K562 (cell line): ENCODE measurements around the gene DBNDD2. TPM values are rescaled to one million over a fixed set of nuclear protein-coding genes. Genes with fewer than 3 reads are reported as not detected.

ENCODE experiments used
- ARID2 ChIP-seq: fragments of 450-650 bp; IDR thresholded peaks from 2 replicates; pipeline ENCODE4 v1.6.1; 2017; ENCODE audit warnings: antibody characterized with exemption, mild to moderate bottlenecking
- ATF7 ChIP-seq: fragments of 450-650 bp; IDR thresholded peaks from 2 replicates; pipeline ENCODE4 v1.7.1; 2014; ENCODE audit warnings: mild to moderate bottlenecking, moderate library complexity
- CREM ChIP-seq: IDR thresholded peaks from 2 replicates; pipeline ENCODE4 v1.6.1; 2014; ENCODE audit warnings: antibody characterized with exemption, low read depth
- CTBP1 ChIP-seq: fragments of 450-650 bp; IDR thresholded peaks from 2 replicates; pipeline ENCODE4 v1.6.1; 2016; ENCODE audit warnings: borderline replicate concordance
- DEAF1 ChIP-seq: fragments of 450-650 bp; formaldehyde crosslinking; IDR thresholded peaks from 2 replicates; pipeline ENCODE4 v1.4.0; 2020; ENCODE audit warnings: mild to moderate bottlenecking, moderate library complexity
- ELF2 ChIP-seq: fragments of 250-450 bp; sonication (Bioruptor Pico); IDR thresholded peaks from 2 replicates; pipeline ENCODE4 v1.5.0; 2021; ENCODE audit warnings: mild to moderate bottlenecking
- FOXM1 ChIP-seq, 2 experiments: fragments of 450-650 bp in 1 of 2; sonication (generic) in 1 of 2; formaldehyde crosslinking in 1 of 2; IDR thresholded peaks; 2 replicates each; pipeline versions ENCODE4 v1.6.1 to v1.9.0; 2017 to 2022; ENCODE audit warnings: low read depth in 2 of 2, mild to moderate bottlenecking in 2 of 2, missing genetic modification reagents in 1 of 2, moderate library complexity in 1 of 2
- IFI16 ChIP-seq: fragments of 250-450 bp; sonication (Bioruptor Pico); IDR thresholded peaks from 2 replicates; pipeline ENCODE4 v2.1.2; 2022; ENCODE audit warnings: mild to moderate bottlenecking, inconsistent platforms
- KDM4B ChIP-seq, 2 experiments: fragments of 450-650 bp in 1 of 2; sonication (generic) in 1 of 2; IDR thresholded peaks; 2 replicates each; pipeline ENCODE4 v1.6.1; 2016 to 2017; ENCODE audit warnings: borderline replicate concordance in 2 of 2, antibody characterized with exemption in 1 of 2, low read depth in 1 of 2, mild to moderate bottlenecking in 1 of 2
- L3MBTL2 ChIP-seq: fragments of 450-650 bp; IDR thresholded peaks from 2 replicates; pipeline ENCODE4 v1.6.1; 2016; ENCODE audit warnings: mild to moderate bottlenecking, moderate library complexity
- MEF2A ChIP-seq: IDR thresholded peaks from 2 replicates; pipeline ENCODE4 v1.6.1; 2011; ENCODE audit warnings: low read depth, mild to moderate bottlenecking, low read length, moderate library complexity; ENCODE audit not compliant: control insufficient read depth
- RAD21 ChIP-seq, 2 experiments: fragments of 250-450 bp in 1 of 2; fragments of 450-650 bp in 1 of 2; sonication (Bioruptor Pico) in 1 of 2; formaldehyde crosslinking in 1 of 2; IDR thresholded peaks in 1 of 2; conservative IDR thresholded peaks in 1 of 2; 2 replicates each; pipeline versions ENCODE4 v1.4.0 to v1.8.0; 2020 to 2022; ENCODE audit warnings: mild to moderate bottlenecking in 2 of 2, moderate library complexity in 1 of 2
- RBM15 ChIP-seq: fragments of 200-400 bp; formaldehyde crosslinking; IDR thresholded peaks from 2 replicates; pipeline ENCODE4 v1.6.1; 2018; ENCODE audit warnings: mild to moderate bottlenecking, low read length, moderate library complexity; ENCODE audit not compliant: insufficient read depth
- RCOR1 ChIP-seq, 2 experiments: IDR thresholded peaks; 2 replicates each; pipeline ENCODE4 v1.6.1; 2012; ENCODE audit warnings: low read depth in 2 of 2, low read length in 2 of 2, borderline replicate concordance in 1 of 2, improper control_type of control experiment in 1 of 2
- SIN3B ChIP-seq: fragments of 450-650 bp; IDR thresholded peaks from 2 replicates; pipeline ENCODE4 v1.6.1; 2017; ENCODE audit warnings: low read depth, mild to moderate bottlenecking, moderate library complexity
- SNRNP70 ChIP-seq: fragments of 200-400 bp; formaldehyde crosslinking; optimal IDR thresholded peaks from 2 replicates; pipeline ENCODE3; 2017; ENCODE audit warnings: low read depth, low read length
- TBP ChIP-seq: optimal IDR thresholded peaks from 2 replicates; pipeline ENCODE3; 2011; ENCODE audit warnings: low read depth, low read length, improper control_type of control experiment
- WHSC1 ChIP-seq: IDR thresholded peaks from one replicate; pipeline ENCODE4 v1.6.1; 2012; ENCODE audit warnings: low read length, control low read depth, inconsistent platforms
- YY1 ChIP-seq, 3 experiments: IDR thresholded peaks; 2 replicates each; pipeline ENCODE4 v1.6.1; 2011; ENCODE audit warnings: low read length in 2 of 3, mild to moderate bottlenecking in 2 of 3, moderate library complexity in 2 of 3, borderline replicate concordance in 1 of 3, control low read depth in 1 of 3, low read depth in 1 of 3; ENCODE audit not compliant: insufficient read depth in 3 of 3, insufficient replicate concordance in 2 of 3, control insufficient read depth in 1 of 3, insufficient read length in 1 of 3; ENCODE audit errors: extremely low read depth in 1 of 3
- ZEB2 ChIP-seq: fragments of 450-650 bp; IDR thresholded peaks from 2 replicates; pipeline ENCODE4 v1.6.1; 2016
- ZNF280B ChIP-seq: fragments of 250-450 bp; sonication (Bioruptor Pico); IDR thresholded peaks from 2 replicates; pipeline ENCODE4 v1.5.1; 2021; ENCODE audit warnings: mild to moderate bottlenecking
- ZNF311 ChIP-seq: fragments of 250-450 bp; sonication (Bioruptor Pico); IDR thresholded peaks from 2 replicates; pipeline ENCODE4 v1.4.0; 2020; ENCODE audit warnings: mild to moderate bottlenecking, moderate library complexity
- ZNF766 ChIP-seq: fragments of 200-800 bp; sonication (Bioruptor generic); conservative IDR thresholded peaks from 2 replicates; pipeline ENCODE4 v1.6.1; 2016; ENCODE audit warnings: missing genetic modification characterization, missing compliant biosample characterization
- polyA plus RNA-seq, 8 experiments: library from polyadenylated mRNA; depleted of rRNA in 4 of 8; stranded (reverse) in 5 of 8; unstranded in 3 of 8; fragments of >200 nt; fragmentation: Nextera tagmentation in 2 of 8; fragmentation: Illumina TruSeq in 1 of 8; extraction: Ambion mirVana in 2 of 8; extraction: Trizol in 1 of 8; gene quantifications; 2 replicates each; pipeline versions ENCODE4 v1.2.1 to v1.2.3, GENCODE V29; 2011 to 2014; ENCODE audit warnings: inconsistent platforms in 1 of 8, missing spikeins in 1 of 8
- total RNA-seq, 7 experiments: library from RNA; depleted of rRNA in 6 of 7; stranded (reverse); fragments of >200 nt in 6 of 7; fragmentation: Illumina TruSeq in 2 of 7; extraction: Trizol in 2 of 7; gene quantifications; 2 replicates each; pipeline versions ENCODE4 v1.2.1 to v1.2.3, GENCODE V29; 2011 to 2021; ENCODE audit warnings: low replicate concordance in 1 of 7
- TF ChIP-seq, protein P1 (sequence below): fragments of 250-450 bp; sonication (Bioruptor Pico); IDR thresholded peaks from 2 replicates; pipeline ENCODE4 v1.5.0; 2020; ENCODE audit warnings: mild to moderate bottlenecking

DBNDD2 gene
- total and polyA plus RNA-seq, 9 of the 15 experiments (the other 6 are each of a cell fraction or from before 2014, with no cell fraction given): 12.8 to 64.0 (median 35.8) TPM

- no peak for TF ChIP-seq KDM4B (IDR thresholded peaks at IDR 0.05; ENCODE audit: borderline replicate concordance in 2 of 2, low read depth in 1 of 2)
- TF ChIP-seq SNRNP70: no peak
- TF ChIP-seq SIN3B: no peak
- TF ChIP-seq RBM15: no peak
- peak; percentile 65 for TF ChIP-seq ATF7
- TF ChIP-seq CTBP1: peak; percentile 92
- TF ChIP-seq ZNF311 (CRISPR knock-in tag): no peak
- TF ChIP-seq CREM: 0 out of 2 replicates have a peak, but pooled peaks have one; percentile 24
- no peak for TF ChIP-seq WHSC1
- TF ChIP-seq, protein P1, sequence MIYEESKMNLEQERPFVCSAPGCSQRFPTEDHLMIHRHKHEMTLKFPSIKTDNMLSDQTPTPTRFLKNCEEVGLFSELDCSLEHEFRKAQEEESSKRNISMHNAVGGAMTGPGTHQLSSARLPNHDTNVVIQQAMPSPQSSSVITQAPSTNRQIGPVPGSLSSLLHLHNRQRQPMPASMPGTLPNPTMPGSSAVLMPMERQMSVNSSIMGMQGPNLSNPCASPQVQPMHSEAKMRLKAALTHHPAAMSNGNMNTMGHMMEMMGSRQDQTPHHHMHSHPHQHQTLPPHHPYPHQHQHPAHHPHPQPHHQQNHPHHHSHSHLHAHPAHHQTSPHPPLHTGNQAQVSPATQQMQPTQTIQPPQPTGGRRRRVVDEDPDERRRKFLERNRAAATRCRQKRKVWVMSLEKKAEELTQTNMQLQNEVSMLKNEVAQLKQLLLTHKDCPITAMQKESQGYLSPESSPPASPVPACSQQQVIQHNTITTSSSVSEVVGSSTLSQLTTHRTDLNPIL (CRISPR knock-in tag): no peak
- peak in 1 of 2 experiments; percentile 62; a peak in 2 of 4 replicates for TF ChIP-seq RCOR1 (IDR thresholded peaks at IDR 0.05; ENCODE audit: borderline replicate concordance in 1 of 2, low read depth in 2 of 2, low read length in 2 of 2)
- no peak for TF ChIP-seq ELF2
- peak in 1 of 3 experiments; percentile 59 for TF ChIP-seq YY1 (IDR thresholded peaks at IDR 0.05; ENCODE audit: borderline replicate concordance in 1 of 3, control insufficient read depth in 1 of 3, extremely low read depth in 1 of 3, insufficient read depth in 3 of 3, insufficient read length in 1 of 3, insufficient replicate concordance in 2 of 3, low read depth in 1 of 3, low read length in 2 of 3)
- peak; percentile 49; the same call in 1 of the 2 replicates for TF ChIP-seq ZEB2
- TF ChIP-seq FOXM1 (IDR thresholded peaks at IDR 0.05; ENCODE audit: low read depth): no peak
- no peak for TF ChIP-seq FOXM1 (CRISPR knock-in tag; IDR thresholded peaks at IDR 0.05; ENCODE audit: low read depth)
- TF ChIP-seq ZNF280B (CRISPR knock-in tag): no peak
- TF ChIP-seq ARID2: peak; percentile 91
- no peak for TF ChIP-seq ZNF766 (CRISPR knock-in tag)
- TF ChIP-seq L3MBTL2: peak; percentile 42; the same call in 1 of the 2 replicates
- TF ChIP-seq TBP: peak; percentile 29
- TF ChIP-seq IFI16 (CRISPR knock-in tag): no peak
- TF ChIP-seq DEAF1 (CRISPR knock-in tag): peak; percentile 85
- TF ChIP-seq RAD21 (CRISPR knock-in tag; conservative IDR thresholded peaks at IDR 0.05 in 1 of 2, IDR thresholded peaks at IDR 0.05 in 1 of 2): peak; percentile 92 to 97
- no peak for TF ChIP-seq MEF2A
Observed at GRCh38 chr20:45436732-45437485, 28.8 kb downstream of the DBNDD2 start (continued).
